A549 (cell line): Measurements from ENCODE around the gene CLC.

Experiments
- CEBPB ChIP-seq, 2 experiments: fragments of >200 bp in 1 of 2; sonication (Bioruptor Twin) in 1 of 2; formaldehyde crosslinking in 1 of 2; IDR thresholded peaks; 2 replicates each; pipeline ENCODE4 v1.6.1; 2012 to 2016
- CTCF ChIP-seq: fragments of >200 bp; sonication (Bioruptor Twin); formaldehyde crosslinking; IDR thresholded peaks from 3 replicates; pipeline ENCODE4 v1.5.1; 2016
- EP300 ChIP-seq, 2 experiments: fragments of >200 bp; sonication (Bioruptor Twin); formaldehyde crosslinking; IDR thresholded peaks; 2 replicates in 1 of 2; 3 replicates in 1 of 2; pipeline ENCODE4 v1.6.1; 2016 to 2017
- ESRRA ChIP-seq: fragments of 150-350 bp; IDR thresholded peaks from 2 replicates; pipeline ENCODE4 v1.6.1; 2014; ENCODE audit warnings: mild to moderate bottlenecking, low read length, borderline replicate concordance
- HEYL ChIP-seq: fragments of 250-450 bp; sonication (Bioruptor Pico); IDR thresholded peaks from 2 replicates; pipeline ENCODE4 v1.8.0; 2021; ENCODE audit warnings: mild to moderate bottlenecking, moderate library complexity
- HOXA7 ChIP-seq: fragments of 250-450 bp; sonication (Bioruptor Pico); IDR thresholded peaks from 2 replicates; pipeline ENCODE4 v1.5.0; 2020; ENCODE audit warnings: mild to moderate bottlenecking, moderate library complexity
- KDM1A ChIP-seq: fragments of 200-600 bp; sonication (generic); IDR thresholded peaks from 2 replicates; pipeline ENCODE4 v1.6.1; 2016; ENCODE audit warnings: low read depth, mild to moderate bottlenecking
- NFE2L2 ChIP-seq: fragments of 150-350 bp; conservative IDR thresholded peaks from 2 replicates; pipeline ENCODE4 v1.6.1; 2014; ENCODE audit warnings: low read length
- NR3C1 ChIP-seq: fragments of >200 bp; sonication (Bioruptor Twin); formaldehyde crosslinking; IDR thresholded peaks from 3 replicates; pipeline ENCODE4 v1.6.1; 2017
- POLR2A ChIP-seq: IDR thresholded peaks from 2 replicates; pipeline ENCODE4 v1.6.1; 2012; ENCODE audit warnings: mild to moderate bottlenecking, low read length
- RAD21 ChIP-seq, 2 experiments: fragments of >200 bp in 1 of 2; sonication (Bioruptor Twin) in 1 of 2; formaldehyde crosslinking in 1 of 2; IDR thresholded peaks in 1 of 2; conservative IDR thresholded peaks in 1 of 2; 2 replicates in 1 of 2; 3 replicates in 1 of 2; pipeline ENCODE4 v1.6.1; 2012 to 2018; ENCODE audit warnings: inconsistent platforms in 1 of 2
- RFX5 ChIP-seq: fragments of 450-650 bp; IDR thresholded peaks from 2 replicates; pipeline ENCODE4 v1.7.1; 2014; ENCODE audit warnings: antibody characterized with exemption, mild to moderate bottlenecking, moderate library complexity
- ZFP36 ChIP-seq: fragments of 450-650 bp; IDR thresholded peaks from 2 replicates; pipeline ENCODE4 v1.6.1; 2014; ENCODE audit warnings: borderline replicate concordance; ENCODE audit not compliant: partially characterized antibody
- ZNF302 ChIP-seq: fragments of 250-450 bp; sonication (Bioruptor Pico); IDR thresholded peaks from 2 replicates; pipeline ENCODE4 v1.9.0; 2021; ENCODE audit warnings: inconsistent platforms, mild to moderate bottlenecking, moderate library complexity

GRCh38 chr19:39710333-39710890 is 27.4 kb downstream of the CLC start:
- TF ChIP-seq POLR2A, result no peak
- no peak for TF ChIP-seq NR3C1
- TF ChIP-seq RAD21 (conservative IDR thresholded peaks at IDR 0.05 in 1 of 2, IDR thresholded peaks at IDR 0.05 in 1 of 2), result no peak
- no peak for TF ChIP-seq ZNF302 (CRISPR knock-in tag)
- TF ChIP-seq ZFP36, result no peak
- no peak for TF ChIP-seq CTCF
- TF ChIP-seq EP300 (IDR thresholded peaks at IDR 0.05), result no peak
- TF ChIP-seq KDM1A, result no peak
- TF ChIP-seq NFE2L2, result no peak
- no peak for TF ChIP-seq HOXA7 (CRISPR knock-in tag)
- TF ChIP-seq HEYL (CRISPR knock-in tag), result no peak
- no peak for TF ChIP-seq CEBPB (IDR thresholded peaks at IDR 0.05)
- TF ChIP-seq RFX5, result no peak
- no peak for TF ChIP-seq ESRRA
